Esophagus muscularis mucosa (tissue), 4 donors: ENCODE results near the gene PRODH2. TPM values are rescaled to one million over a fixed set of nuclear protein-coding genes. Genes with fewer than 3 reads are reported as not detected.

Experiments
- DNase-seq: peaks from one replicate; pipeline ENCODE4 v3.0.0-alpha.2; 2017; ENCODE audit errors: extremely low spot score
- H3K27ac ChIP-seq, 4 donors: fragments of 200-600 bp; sonication (generic); replicated peaks in 1 of 4; 1 replicate in 3 of 4; 2 replicates in 1 of 4; pipeline ENCODE4 v1.5.1; 2016 to 2019; ENCODE audit warnings: mild to moderate bottlenecking in 1 of 4
- H3K27me3 ChIP-seq, 4 donors: fragments of 200-600 bp; sonication (generic); one replicate each; pipeline versions ENCODE4 v1.5.1 to v1.6.0; 2016 to 2019
- H3K36me3 ChIP-seq, 4 donors: fragments of 200-600 bp; sonication (generic); one replicate each; pipeline ENCODE4 v1.5.1; 2016 to 2019
- H3K4me1 ChIP-seq, 4 donors: fragments of 200-600 bp; sonication (generic); one replicate each; pipeline ENCODE4 v1.5.1; 2016 to 2019
- H3K4me3 ChIP-seq, 4 donors: fragments of 200-600 bp; sonication (generic); 1 replicate in 2 of 4; 2 replicates in 2 of 4; pipeline ENCODE4 v1.5.1; 2016 to 2019; ENCODE audit warnings: mild to moderate bottlenecking in 4 of 4, moderate library complexity in 1 of 4
- H3K9me3 ChIP-seq, 4 donors: fragments of 200-600 bp; sonication (generic); 1 replicate in 3 of 4; 2 replicates in 1 of 4; pipeline ENCODE4 v1.5.1; 2016 to 2019
- CTCF ChIP-seq, 3 experiments: fragments of 200-600 bp in 2 of 3; fragments of 450-650 bp in 1 of 3; sonication (generic) in 2 of 3; IDR thresholded peaks; one replicate each; pipeline ENCODE4 v1.5.1; 2017 to 2019; ENCODE audit warnings: antibody characterized with exemption in 3 of 3, mild to moderate bottlenecking in 2 of 3, moderate library complexity in 1 of 3
- EP300 ChIP-seq: sonication (generic); formaldehyde crosslinking; IDR thresholded peaks from one replicate; pipeline ENCODE4 v1.6.1; 2017; ENCODE audit warnings: antibody characterized with exemption
- POLR2A ChIP-seq: fragments of 450-650 bp; IDR thresholded peaks from one replicate; pipeline ENCODE4 v1.6.1; 2017; ENCODE audit warnings: antibody characterized with exemption, moderate library complexity, mild to moderate bottlenecking, low read depth
- POLR2AphosphoS5 ChIP-seq, 2 donors: sonication (generic); formaldehyde crosslinking; IDR thresholded peaks; one replicate each; pipeline ENCODE4 v1.6.1; 2017; ENCODE audit warnings: antibody characterized with exemption in 2 of 2
- WGBS: methylation state at CpG from one replicate; pipeline ENCODE4 v1.1.5; 2018; 5-methylcytosine and 5-hydroxymethylcytosine counted together
- intact Hi-C: fragments of 100-400 bp; cut with DNase I; formaldehyde crosslinking; loops from one replicate; pipeline ENCODE4 v1.15.1; 2023
- total RNA-seq, 4 donors: library from RNA; depleted of rRNA; stranded (reverse); fragments of >200 nt; gene quantifications; one replicate each; pipeline versions ENCODE4 v1.1.0 to v1.2.1, GENCODE V29; 2016

The PRODH2 gene
- total RNA-seq, 4 donors from 2014 or later: not detected

DNA sequence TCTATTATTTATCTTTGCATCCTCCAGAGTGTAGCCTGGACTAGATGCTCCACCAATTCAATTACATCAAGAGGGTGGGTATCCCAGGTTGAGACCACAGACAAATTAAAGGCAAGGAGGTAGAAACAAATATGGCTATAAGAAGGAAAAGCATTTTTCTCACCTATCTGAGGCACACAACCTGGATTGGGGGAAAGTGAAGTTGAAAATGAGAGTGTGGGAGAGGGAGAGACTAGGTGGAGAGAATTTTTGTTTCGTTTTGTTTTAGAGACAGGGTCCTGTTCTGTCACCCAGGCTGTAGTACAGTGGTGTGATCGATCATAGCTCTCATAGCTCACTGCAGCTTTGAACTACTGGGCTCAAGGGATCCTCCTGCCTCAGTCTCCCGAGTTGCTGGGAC lies 5.8 kb upstream of the PRODH2 start:
- Histone ChIP-seq H3K27me3 (peaks cover 0 to 69% (median 3%) of the 10 kb centered on the region in 4 donors), H3K27ac (no peak overlapping the region), H3K9me3 (no peaks in the 10 kb centered on the region), H3K36me3 (no peaks in the 10 kb centered on the region), H3K4me3 (no peak overlapping the region), H3K4me1 (no peaks in the 10 kb centered on the region)
- DNase-seq: no peak
- intact Hi-C loops: no loop called here
- no peak for TF ChIP-seq POLR2A
- no peak for TF ChIP-seq POLR2AphosphoS5 (IDR thresholded peaks at IDR 0.05)
- TF ChIP-seq CTCF (IDR thresholded peaks at IDR 0.05): no peak
- TF ChIP-seq EP300: no peak
- WGBS: 50% methylated on average over 3 of the region's 3 CpGs

DNA sequence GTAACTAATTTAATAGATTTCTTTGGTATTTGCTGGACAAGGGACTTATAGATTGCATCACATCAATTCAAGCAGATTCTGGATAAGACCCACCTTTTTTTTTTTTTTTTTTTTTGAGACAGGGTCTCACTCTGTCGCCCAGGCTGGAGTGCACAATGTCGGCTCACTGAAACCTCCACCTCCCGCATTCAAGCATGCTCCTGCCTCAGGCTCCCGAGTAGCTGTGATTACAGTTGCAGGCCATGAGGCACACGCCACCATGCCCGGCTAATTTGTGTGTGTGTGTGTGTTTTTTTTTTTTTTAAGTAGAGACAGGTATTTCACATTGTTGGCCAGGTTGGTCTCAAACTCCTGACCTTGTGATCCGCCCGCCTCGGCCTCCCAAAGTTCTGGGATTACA lies 4.2 kb upstream of the PRODH2 start:
- intact Hi-C loops: no loop called here
- TF ChIP-seq CTCF (IDR thresholded peaks at IDR 0.05) (no peak), POLR2A (no peak), POLR2AphosphoS5 (IDR thresholded peaks at IDR 0.05) (no peak), EP300 (no peak)
- H3K27ac ChIP-seq: no peak overlapping the region
- WGBS: 81% methylated on average over 9 of the region's 9 CpGs
- peaks cover 0 to 69% (median 3%) of the 10 kb centered on the region in 4 donors for H3K27me3 ChIP-seq
- no peak for DNase-seq
- H3K4me3 ChIP-seq: no peak overlapping the region
- no peaks in the 10 kb centered on the region for H3K4me1 ChIP-seq
- no peaks in the 10 kb centered on the region for H3K36me3 ChIP-seq
- no peaks in the 10 kb centered on the region for H3K9me3 ChIP-seq

DNA sequence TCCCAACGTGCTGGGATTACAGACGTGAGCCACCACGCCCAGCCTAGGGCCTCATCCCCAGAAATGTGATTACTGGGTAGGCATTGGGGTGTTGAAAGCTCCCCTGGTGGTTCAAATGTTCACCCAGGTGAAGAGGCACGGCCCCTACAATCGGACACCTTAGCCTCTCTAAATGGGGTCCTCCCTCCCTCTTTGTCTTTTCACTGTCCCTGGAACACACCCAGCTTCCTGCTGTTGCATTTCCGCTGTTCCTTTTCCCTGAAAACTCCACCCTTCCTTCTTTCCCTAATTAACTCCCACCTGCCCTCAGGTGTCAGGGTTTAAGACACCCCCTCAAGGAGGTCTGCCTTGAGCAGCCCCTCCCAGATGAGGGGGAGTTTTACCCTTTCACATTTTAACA lies 3.6 kb upstream of the PRODH2 start:
- intact Hi-C loops: no loop called here
- Histone ChIP-seq H3K9me3 (no peaks in the 10 kb centered on the region), H3K36me3 (no peaks in the 10 kb centered on the region), H3K4me3 (no peak overlapping the region), H3K4me1 (no peaks in the 10 kb centered on the region), H3K27me3 (peaks cover 0 to 69% (median 3%) of the 10 kb centered on the region in 4 donors), H3K27ac (no peak overlapping the region)
- no peak for DNase-seq
- WGBS: 54% methylated on average over 3 of the region's 6 CpGs
- TF ChIP-seq POLR2AphosphoS5 (IDR thresholded peaks at IDR 0.05): no peak
- no peak for TF ChIP-seq CTCF (IDR thresholded peaks at IDR 0.05)
- no peak for TF ChIP-seq EP300
- TF ChIP-seq POLR2A: no peak

DNA sequence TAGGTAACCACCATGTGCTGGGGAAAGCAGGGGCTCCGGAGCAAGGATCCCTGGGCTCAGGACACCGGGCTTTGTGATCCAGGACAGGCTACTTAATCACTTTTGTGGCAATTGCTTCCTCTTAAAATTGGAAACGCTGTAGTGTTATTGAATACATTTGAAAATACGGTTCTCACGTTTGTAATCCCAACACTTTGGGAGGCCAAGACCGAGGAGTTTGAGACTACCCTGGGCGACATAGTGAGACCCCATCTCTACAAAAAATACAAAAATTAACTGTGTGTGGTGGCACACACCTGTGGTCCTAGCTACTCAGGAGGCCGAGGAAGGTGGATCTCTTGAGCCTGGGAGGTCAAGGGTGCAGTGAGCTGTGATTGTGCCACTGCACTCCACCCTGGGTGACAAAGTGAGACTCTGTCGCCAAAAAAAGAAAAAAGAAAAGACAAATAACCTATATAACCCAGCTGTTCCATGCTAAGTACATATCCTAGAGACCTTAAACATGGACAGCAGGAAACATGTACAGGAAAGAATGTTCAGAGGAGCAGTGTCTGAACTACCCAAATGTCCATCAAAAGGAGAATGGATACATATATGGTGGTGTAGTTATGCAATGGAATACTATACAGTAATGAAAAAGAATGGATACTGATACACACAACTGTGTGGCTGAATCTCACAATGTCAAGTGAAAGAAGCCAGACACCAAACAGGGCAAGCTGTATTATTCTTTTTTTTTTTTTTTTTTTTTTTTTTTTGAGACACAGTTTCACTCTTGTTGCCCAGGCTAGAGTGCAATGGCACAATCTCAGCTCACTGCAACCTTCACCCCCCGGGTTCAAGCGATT lies 622 bp upstream of the PRODH2 start:
- Histone ChIP-seq H3K4me1 (no peaks in the 10 kb centered on the region), H3K27ac (no peak overlapping the region), H3K4me3 (no peak overlapping the region), H3K9me3 (no peaks in the 10 kb centered on the region), H3K27me3 (peaks cover 0 to 75% (median under 1%) of the 10 kb centered on the region in 4 donors), H3K36me3 (no peaks in the 10 kb centered on the region)
- WGBS: 72% methylated on average over 11 of the region's 11 CpGs
- TF ChIP-seq EP300: no peak
- no peak for TF ChIP-seq POLR2A
- TF ChIP-seq POLR2AphosphoS5 (IDR thresholded peaks at IDR 0.05): no peak
- intact Hi-C loops: no loop called here
- DNase-seq: no peak

GRCh38 chr19:35811317-35812219 lies 1.1 kb downstream of the PRODH2 start:
- Histone ChIP-seq H3K36me3 (no peaks in the 10 kb centered on the region), H3K27ac (no peak overlapping the region), H3K9me3 (no peaks in the 10 kb centered on the region), H3K4me3 (no peak overlapping the region), H3K27me3 (peaks cover 0 to 74% (median 0%) of the 10 kb centered on the region in 4 donors), H3K4me1 (no peaks in the 10 kb centered on the region)
- TF ChIP-seq POLR2A: no peak
- no peak for TF ChIP-seq CTCF (IDR thresholded peaks at IDR 0.05)
- TF ChIP-seq POLR2AphosphoS5 (IDR thresholded peaks at IDR 0.05): no peak
- no peak for TF ChIP-seq EP300
- 73% methylated on average over 17 of the region's 18 CpGs for WGBS
- intact Hi-C loops: no loop called here
- DNase-seq: no peak
